ENCODE data around the gene PAPPA2.

Gene PAPPA2

DNA sequence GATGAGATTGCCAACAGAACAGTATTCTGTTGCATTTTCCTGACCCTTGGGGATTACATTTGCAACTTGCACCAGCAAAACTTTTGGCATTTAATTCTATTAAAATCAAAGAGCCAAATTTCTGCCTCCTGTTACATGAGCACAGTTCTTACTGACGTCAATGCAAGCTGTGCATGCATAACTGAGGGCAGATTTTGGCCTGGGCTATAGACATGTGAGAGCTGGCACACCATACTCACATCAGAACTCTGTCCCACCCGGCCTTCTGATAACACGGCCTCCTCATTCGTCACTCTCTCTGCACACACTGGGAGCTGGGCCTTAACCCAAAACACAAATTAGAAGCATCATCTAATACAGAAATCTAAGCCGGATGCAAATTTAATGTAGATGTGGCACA, 31.5 kb downstream of the PAPPA2 start:
- DNase-seq (ENCODE audit: low read depth in 1 of 2, low spot score in 1 of 2) = no peak

DNA sequence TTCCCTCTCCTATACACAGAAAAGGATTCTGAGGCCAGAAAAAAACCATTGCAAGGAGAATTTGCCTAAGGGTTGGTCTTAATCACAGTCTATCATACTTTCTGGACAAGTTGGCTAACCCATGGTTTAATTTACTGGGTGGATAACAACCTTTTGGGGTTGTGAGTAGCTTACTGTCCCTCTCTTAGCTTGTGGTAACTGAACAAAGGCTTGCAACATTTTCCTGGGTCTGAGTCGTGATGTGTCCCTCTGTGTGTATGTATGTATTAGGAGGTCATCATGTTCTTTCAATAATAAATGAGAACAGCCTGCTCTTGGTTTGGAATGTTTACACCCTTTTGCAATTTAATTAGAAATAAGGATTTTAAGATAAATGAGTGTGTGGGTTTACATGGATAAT, 36.7 kb downstream of the PAPPA2 start:
- no peak for DNase-seq (ENCODE audit: low read depth in 1 of 2, low spot score in 1 of 2)

DNA sequence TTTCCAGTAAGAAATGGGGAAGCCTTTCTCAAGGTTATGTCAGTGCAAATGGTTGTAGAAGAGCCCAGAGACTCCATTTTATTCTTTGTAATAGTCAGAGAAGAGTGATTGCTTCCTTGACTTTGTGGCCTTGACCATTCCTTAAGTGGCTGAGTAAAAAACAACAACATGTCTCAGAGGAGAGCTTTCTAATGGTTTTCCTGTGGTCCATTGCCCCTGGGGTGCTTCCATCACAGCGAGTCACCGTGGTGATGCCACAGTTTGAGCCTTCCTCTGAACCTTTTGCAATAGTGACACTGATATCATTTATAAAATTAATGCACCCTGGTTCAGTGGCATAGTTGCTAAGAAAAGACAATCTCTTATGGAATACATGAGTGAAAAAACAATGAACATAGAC, 38.6 kb downstream of the PAPPA2 start:
- no peak for DNase-seq (ENCODE audit: low read depth in 1 of 2, low spot score in 1 of 2)

DNA sequence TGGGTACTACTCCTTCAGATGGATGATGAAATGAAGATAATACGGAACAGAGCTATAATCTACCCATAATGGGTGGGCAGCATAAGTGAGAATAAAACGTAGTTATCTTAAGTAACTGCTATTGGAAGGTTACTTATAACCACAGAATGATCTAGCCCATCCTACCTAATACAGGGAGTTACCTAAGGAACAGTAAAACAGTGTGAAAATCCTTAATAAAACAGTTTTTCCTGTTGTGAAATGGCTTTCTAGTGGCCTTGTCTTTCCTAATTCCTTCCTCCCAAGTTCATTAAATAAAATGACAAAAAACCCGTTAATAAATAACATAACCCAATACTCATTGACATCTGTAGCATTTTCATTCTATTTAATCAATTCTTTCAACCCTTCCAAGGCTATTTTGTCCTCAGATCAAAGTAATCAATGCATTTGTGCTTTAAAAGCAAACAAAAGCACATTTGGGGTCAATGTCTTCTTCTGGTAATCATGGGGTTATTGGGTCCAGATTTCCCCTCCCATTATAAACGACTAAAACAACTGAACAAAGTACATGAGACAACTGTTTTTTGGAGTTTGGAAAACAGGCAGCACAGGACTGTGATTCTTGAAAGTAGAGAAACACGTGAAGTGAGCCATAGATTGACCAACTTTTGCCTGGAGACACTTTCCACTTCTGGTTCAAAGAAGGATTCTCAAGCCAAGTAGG, 42.0 kb downstream of the PAPPA2 start:
- no peak for DNase-seq (ENCODE audit: low read depth in 1 of 2, low spot score in 1 of 2)

DNA sequence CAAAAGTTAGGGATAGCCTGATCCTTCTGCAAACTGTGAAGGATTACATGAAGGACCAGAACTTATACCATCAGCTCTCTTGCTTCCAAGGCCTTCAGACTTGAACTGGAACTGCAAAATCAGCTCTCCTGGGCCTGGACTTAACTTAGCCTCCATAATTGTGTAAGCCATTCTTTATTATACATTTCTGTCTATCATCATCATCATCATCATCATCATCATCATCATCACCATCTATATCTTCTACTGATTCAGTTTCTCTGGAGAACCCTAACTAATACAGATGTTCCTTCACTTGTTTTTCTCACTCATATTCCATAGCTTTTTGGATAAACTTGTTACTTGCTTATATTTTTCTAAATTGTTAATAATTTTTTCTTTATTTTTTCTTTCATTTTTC, 50.0 kb downstream of the PAPPA2 start:
- DNase-seq (ENCODE audit: low read depth in 1 of 2, low spot score in 1 of 2) = no peak

DNA sequence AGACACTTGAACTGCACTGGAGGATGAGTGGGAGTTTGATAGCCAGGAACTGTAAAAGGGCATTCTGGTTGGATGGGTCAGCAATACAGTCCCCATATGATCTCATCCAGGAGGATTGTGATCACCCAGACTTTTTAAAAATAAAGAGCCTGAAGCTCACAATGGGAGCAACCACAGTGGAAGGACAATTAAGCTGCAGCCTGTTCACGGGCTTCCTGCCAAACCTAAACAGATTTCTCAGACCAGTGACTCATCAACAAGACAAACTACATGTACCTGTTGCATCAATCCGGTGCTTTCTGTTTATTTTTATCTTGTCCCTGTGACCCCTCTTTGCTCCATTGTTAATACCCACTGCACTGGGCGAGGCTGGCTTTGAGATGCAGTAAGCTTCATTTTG, 52.3 kb downstream of the PAPPA2 start:
- no peak for DNase-seq (ENCODE audit: low read depth in 1 of 2, low spot score in 1 of 2)

DNA sequence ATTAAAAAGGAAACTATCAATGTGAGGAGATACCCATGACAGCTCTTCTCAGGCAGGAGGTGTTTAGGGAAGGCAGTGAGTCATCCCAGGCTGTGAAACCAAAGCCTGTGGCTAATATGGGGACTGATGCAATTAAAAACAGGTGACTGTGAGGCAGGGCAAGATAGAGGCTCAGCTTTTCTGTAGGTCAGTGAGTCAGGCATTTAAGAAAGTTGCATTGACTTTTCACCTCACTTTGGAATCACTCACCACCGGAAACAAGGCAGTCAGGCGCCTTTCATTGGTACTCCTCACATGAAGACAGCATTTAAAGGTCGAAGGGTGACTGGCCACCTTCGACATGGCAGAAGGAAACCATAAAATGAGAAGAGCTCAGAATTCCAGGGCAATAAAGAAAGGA, 54.5 kb downstream of the PAPPA2 start:
- no peak for DNase-seq (ENCODE audit: low read depth in 1 of 2, low spot score in 1 of 2)

DNA sequence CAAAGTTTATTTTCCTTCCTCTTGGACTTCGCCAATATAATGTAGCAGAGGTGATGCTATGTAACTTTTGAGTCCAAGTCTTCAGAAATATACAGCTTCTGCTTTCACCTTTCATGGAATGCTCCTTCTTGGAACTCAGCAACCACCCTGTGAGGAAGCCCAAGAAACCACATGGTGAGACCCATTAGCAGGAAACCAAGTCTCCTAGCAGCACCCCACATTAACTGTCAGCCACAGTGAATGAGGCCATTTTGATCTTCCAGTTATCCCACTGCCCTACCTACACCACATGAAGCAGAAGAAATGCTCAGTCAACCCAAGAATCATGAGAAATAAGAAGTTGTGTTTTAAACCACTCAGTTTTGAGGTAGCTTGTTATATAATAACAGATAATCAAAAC, 58.2 kb downstream of the PAPPA2 start:
- DNase-seq (ENCODE audit: low read depth in 1 of 2, low spot score in 1 of 2) = no peak

DNA sequence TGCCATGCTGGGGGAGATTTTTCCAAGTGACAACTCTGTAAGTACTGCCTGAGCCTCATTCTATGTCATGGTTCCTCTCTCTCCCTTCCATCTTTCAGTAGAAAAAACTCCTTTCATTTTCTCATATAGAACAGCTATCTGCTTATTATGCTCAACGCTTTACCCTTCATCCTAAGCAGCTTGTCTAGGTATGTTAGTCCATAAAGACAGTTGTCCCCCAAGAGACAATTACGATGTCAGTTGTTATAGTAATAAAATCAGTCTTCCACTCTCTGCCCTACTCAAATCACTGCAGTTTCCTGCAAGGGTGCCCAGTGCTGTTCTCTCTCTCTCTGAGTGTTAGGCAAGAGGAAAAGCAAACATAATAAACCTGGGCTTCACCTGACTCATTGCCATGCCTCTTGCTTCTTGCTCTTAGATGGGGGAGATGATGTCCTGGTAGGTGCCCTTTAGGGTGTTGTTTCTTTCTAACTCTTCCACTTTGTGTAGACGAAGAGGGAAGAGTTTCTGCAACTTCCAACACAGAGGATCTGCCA, 59.4 kb downstream of the PAPPA2 start:
- no peak for DNase-seq (ENCODE audit: low read depth in 1 of 2, low spot score in 1 of 2)

DNA sequence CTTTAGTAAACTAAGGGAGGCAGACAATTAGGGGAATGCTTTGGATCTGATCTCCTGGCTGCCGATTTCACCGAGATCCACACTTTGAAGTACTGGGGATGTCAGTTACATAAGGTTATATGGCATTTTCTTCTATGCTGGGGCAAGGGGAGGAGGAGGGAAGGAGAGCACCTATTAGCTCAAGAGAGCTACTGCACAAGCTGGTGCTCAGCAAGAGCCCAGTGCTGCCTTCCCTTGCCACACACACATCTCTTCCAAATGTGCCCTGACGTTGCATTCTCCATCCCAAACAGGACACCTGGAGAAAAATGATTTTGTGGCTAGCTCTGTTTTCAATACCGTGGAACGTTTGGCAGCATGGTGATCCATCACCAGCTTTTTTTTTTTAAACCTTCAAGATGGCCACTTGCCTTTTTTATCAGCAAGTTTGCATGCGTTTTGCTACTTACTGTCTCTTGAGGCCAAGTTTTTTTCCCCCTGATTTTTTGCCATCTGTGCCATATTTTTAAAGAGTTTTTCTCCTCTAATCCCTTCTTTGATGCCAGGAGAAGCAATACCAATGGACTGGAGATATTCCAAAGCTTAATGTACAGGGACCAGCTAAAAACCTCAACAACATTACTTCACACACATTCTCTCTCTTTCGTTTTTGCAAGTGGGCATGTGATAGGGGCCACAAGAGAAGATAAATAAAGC, 66.6 kb downstream of the PAPPA2 start:
- DNase-seq (ENCODE audit: low read depth in 1 of 2, low spot score in 1 of 2) = no peak

DNA sequence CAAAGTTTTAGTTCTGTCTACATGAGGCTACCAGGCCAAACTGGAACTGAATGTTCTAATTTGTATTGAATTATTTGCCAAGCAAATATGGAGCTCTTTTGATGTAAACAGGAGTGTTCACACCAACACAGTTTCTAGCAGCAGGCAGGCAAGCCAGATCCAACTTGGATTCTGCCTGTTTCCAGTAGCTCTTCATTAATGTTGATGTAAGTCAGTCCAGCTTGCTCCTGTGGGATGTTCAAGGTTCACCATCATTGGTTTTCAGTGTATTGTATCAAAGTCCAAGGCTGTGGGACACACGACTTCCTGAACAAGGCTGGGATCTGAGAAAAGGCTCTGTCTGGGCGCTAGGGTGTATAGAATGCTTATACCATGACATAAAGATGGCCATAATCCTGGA, 68.1 kb downstream of the PAPPA2 start:
- no peak for DNase-seq (ENCODE audit: low read depth in 1 of 2, low spot score in 1 of 2)

DNA sequence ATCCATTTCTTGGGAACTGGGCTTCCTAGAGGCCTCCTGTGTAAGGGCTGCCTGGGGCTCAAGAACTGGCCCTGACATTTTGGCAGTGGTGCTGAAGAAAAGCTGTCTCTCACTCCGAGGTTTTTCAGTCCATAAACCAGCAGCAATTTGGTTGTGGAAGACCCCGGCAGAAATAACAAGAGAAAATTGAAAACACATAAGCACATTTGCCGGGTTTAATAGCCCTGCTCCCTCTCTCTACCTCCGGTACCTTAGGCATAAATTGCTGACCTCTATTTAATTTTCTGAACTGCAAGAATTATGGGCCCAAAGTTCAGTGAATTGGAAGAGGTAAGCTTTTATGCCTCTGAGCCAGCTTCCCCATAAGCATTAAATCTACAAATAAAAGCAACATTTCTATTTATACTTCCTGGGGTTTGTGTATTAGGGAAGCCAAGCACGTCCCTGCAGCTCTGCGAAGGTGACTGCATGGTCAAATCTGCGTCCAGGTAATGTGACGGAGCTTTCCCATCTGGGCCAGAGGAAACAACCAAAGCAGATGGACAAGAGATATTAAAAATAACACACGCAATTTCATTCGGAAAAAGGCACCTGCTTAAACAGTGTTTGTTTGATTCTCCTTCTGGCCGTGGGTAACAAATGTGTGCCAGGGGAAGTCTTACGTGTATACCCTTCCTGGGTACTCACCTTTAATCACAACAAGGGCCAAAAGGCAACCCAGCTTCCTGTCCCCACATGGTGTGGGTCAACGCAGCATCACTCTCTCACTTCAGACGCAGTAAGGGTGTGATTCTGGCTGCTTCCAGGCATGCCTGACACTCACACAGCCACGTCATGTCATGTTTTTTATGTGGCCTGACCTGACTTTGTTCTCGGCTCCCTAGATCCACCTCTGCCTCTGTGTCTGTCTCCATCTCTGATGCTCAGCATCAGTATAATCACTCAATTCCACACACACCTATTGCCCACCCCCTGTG, 69.2 kb downstream of the PAPPA2 start:
- no peak for DNase-seq (ENCODE audit: low read depth in 1 of 2, low spot score in 1 of 2)

DNA sequence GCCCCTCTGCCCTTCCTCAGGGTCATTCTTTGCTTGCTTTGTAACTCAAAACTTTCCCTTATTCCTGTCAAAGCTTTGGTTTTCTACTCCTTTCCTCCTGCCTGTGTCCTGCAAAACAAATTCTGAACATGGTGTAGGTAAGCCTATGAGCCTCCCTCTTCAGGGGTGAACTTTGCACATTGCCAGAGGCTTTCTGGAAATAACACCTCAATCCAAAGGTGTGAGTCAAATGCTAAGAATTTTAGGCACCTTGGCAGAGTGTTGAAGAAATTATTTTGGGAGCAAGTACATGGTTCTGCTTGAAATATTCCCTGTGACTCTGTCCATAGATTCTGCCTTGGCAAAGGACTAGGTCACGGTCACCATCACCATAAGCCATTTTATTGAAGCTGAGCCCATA, 70.0 kb downstream of the PAPPA2 start:
- DNase-seq (ENCODE audit: low read depth in 1 of 2, low spot score in 1 of 2) = no peak

DNA sequence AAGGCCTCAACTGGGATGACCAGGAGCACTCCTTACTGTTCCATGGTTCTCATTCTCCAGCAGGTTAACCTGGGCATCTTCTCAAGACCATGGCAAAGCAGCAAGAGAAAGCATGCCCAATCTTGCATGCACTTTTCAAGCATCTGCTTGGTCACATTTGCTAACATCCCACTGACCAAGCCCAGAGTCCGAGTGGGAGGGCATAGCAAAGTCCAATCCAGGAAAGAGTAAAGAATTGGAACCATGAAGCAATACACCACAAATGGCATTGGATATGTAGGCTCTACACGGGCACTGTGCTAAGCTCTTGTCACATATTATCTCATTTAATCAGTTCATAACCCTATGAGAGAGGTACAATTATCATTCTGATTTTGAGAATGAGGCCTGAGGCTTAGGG, 73.6 kb downstream of the PAPPA2 start:
- no peak for DNase-seq (ENCODE audit: low read depth in 1 of 2, low spot score in 1 of 2)

DNA sequence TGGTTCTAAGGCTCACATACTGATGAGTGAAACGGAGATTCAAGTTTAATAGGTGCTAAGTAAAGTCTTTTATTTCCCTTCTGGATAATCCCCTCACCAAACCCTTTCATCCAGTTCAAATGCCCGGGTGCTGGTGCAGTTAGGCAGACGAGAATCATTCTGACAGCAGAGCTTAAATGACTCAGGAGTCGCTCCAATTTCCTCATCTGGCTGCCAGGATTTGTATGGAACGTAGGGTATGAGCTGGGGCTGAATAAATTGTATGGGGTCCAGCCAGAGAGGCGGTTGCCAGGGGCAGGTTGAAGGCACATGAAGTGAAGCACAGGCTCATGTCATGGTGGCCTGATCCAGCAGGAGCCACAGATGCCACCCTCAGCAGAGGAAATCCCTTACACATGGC, 76.0 kb downstream of the PAPPA2 start:
- DNase-seq (ENCODE audit: low read depth in 1 of 2, low spot score in 1 of 2) = no peak

DNA sequence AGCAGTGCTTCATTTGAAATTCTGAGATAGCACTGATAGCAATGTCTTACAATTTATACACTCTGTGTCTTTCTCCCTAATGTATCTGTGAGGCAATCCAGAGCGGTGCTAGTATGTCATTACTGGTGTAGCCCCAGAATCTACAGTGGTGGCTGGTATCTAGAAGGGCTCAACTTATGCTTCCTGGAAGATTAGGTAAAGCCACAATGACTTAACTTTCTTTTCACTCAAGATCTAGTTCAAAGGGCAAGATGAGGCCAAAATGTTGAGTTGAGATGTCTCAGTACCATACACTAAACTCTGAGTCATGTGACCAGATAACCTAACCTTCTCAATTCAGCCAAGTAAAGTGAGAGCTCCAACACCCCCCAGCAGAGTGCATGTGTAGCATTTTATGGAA, 77.5 kb downstream of the PAPPA2 start:
- no peak for DNase-seq (ENCODE audit: low read depth in 1 of 2, low spot score in 1 of 2)

DNA sequence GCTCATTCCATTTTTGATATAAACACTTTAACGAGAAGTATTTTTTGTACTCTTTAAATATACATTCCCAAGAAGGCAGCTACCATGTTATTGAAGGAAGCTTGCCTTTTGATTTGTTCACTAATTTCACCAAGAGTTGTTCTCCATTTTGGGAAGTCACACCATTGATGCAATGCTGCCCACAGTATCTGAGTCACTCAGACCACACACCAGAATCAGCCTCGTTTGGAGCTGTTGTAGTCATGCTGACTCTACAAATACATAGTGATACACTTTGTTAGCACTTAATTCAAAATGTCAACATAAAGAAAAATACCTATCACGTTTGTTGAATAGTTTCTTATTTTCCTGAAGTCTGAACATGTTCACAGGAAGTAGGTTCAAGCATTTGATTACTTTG, 78.7 kb downstream of the PAPPA2 start:
- no peak for DNase-seq (ENCODE audit: low read depth in 1 of 2, low spot score in 1 of 2)

DNA sequence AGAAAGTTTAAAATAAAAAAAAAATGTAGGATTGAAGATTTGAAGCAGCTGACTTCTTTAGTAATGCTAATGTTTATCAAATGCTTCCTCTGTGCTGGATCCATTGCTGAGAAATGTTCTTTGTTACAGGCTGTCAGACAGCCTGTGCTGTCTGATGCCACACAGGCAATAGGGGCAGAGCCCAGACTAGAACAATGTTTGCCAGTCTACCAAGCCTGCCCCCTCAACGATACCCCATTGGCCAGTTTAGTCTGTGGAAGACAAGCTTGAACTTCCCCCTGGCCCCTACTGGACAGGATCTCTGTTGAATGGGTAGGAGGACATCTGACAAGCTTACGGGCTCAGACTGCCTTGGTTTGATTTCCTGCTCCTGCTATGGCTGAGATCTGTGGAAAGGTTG, 79.4 kb downstream of the PAPPA2 start:
- no peak for DNase-seq (ENCODE audit: low read depth in 1 of 2, low spot score in 1 of 2)

DNA sequence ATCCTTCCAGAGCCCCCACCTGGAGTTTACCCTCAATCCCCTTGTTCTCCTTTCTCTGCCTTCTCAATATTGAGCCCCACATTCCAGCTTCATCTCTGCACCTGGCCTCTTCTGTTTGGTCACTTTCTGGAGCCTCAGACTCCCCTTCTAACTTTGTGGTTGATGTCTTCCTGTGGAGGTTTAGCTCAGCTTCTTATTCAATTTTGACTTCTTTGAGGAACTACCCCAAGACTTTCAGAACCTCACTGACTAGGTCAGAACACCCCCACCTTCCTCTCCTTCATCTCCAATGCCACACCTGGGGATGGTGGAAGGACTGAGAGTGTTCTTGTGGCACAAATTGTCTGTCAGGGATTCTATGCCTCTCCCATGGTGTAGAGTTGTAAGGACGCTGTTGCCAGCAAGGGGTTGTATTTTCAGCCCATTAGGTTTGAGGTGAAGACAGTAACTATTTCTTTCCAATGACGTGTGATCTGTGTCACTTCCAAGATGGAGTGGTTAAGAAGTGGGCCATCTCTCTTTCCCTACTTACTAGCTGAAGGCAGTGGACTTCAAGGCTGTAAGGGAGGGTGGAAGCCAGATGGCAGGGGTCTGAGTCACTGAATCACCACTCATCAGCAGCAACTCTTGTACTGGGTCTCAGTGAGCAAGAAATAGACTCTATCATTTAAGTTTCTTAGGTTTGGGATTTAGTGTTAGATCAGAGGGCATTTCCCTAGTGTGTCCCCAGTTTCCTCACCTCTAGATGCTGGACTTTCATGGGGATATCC, 80.6 kb downstream of the PAPPA2 start:
- no peak for DNase-seq (ENCODE audit: low read depth in 1 of 2, low spot score in 1 of 2)

DNA sequence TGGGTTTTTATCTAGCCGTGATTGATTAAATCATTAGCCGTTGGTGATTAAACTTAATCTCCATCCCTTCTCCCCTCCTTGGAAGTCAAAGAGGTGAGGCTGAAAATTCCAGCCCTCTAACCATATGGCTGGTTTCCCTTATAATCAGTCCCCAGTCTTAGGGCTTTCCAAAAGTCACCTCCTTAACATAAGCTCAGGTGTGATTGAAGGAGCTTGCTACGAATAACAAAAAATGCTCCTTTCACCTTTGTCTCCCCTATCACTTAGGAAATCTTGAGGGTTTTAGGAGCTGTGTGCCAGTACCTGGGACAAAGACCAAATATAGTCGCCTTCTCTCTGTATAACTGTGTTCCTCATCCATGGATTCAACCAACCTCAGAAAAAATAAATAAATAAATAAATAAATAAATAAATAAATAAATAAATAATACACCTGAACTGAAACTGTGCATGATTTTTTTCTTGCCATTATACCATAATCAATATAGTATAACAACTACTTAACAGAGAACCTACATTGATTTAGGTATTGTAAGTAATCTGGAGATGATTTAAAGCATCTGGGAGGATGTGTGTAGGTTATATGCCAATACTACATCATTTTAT, 82.2 kb downstream of the PAPPA2 start:
- DNase-seq (ENCODE audit: low read depth in 1 of 2, low spot score in 1 of 2) = no peak

DNA sequence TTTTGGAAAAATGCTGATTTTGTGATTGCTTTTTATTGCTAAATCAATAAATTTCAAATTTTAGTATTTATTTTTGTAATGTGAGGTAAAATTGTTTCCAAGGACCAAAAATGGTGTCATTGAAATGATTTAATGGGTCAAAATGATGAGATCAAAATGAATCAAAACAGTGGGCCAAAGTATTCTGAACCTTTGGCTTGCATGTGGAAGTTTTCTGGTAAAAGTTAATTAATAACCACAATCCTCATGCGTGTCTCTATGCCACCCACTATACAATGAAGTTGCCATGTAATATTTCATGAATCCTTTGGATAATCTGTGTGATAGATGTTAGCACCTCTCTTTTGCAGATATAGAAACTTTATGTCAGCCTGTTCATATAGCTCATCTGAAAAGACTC, 83.8 kb downstream of the PAPPA2 start:
- no peak for DNase-seq (ENCODE audit: low read depth in 1 of 2, low spot score in 1 of 2)

Measured in activated T-helper 1 cell treated with anti-CD3 and anti-CD28 coated beads, Interleukin-2, amount 50 U/mL, for 16 hours (primary cell).